Karpas-422 (cell line): ENCODE data around the gene AQP6. TPM values are rescaled to one million over a fixed set of nuclear protein-coding genes. Genes with fewer than 3 reads are reported as not detected.

ENCODE experiments used
- DNase-seq: peaks from one replicate; pipeline ENCODE4 v3.0.0-alpha.2; 2015
- H2AFZ ChIP-seq: fragments of 200-600 bp; sonication (generic); 2 replicates; pipeline ENCODE4 v1.6.1; 2014; ENCODE audit warnings: antibody characterized with exemption, low read length, mixed read lengths
- H3K27ac ChIP-seq: fragments of 200-600 bp; sonication (generic); 2 replicates; pipeline ENCODE4 v1.5.1; 2014; ENCODE audit warnings: mild to moderate bottlenecking, low read length, moderate library complexity
- H3K27me3 ChIP-seq: fragments of 200-600 bp; sonication (generic); 2 replicates; pipeline ENCODE4 v1.6.1; 2014; ENCODE audit warnings: low read length, mixed read lengths
- H3K36me3 ChIP-seq: fragments of 200-600 bp; sonication (generic); 2 replicates; pipeline ENCODE4 v1.6.1; 2014; ENCODE audit warnings: low read length, mixed read lengths; ENCODE audit not compliant: insufficient read depth
- H3K4me1 ChIP-seq: fragments of 200-600 bp; sonication (generic); 2 replicates; pipeline ENCODE4 v1.6.1; 2014; ENCODE audit warnings: mild to moderate bottlenecking, low read length, mixed read lengths
- H3K4me2 ChIP-seq: fragments of 200-600 bp; sonication (generic); 2 replicates; pipeline ENCODE4 v1.6.1; 2014; ENCODE audit warnings: low read length, low read depth, mild to moderate bottlenecking; ENCODE audit not compliant: poor library complexity, severe bottlenecking
- H3K4me3 ChIP-seq: fragments of 200-600 bp; sonication (generic); 2 replicates; pipeline ENCODE4 v1.5.1; 2014; ENCODE audit warnings: mild to moderate bottlenecking, antibody characterized with exemption, low read length, mixed read lengths
- H3K79me2 ChIP-seq: fragments of 200-600 bp; sonication (generic); 2 replicates; pipeline ENCODE4 v1.6.1; 2014; ENCODE audit warnings: mild to moderate bottlenecking, low read length, mixed read lengths
- H3K9ac ChIP-seq: fragments of 200-600 bp; sonication (generic); 2 replicates; pipeline ENCODE4 v1.6.0; 2014; ENCODE audit warnings: low read length
- H3K9me2 ChIP-seq: fragments of 200-600 bp; sonication (generic), shearing (Covaris generic); replicated peaks from 2 replicates; pipeline ENCODE4 v1.6.0; 2014; ENCODE audit warnings: mild to moderate bottlenecking, low read length, moderate library complexity; ENCODE audit not compliant: insufficient read depth
- H3K9me3 ChIP-seq: fragments of 300-700, 200-600 bp; sonication (generic); 2 replicates; pipeline ENCODE4 v1.6.1; 2014; ENCODE audit warnings: low read length, mixed read lengths
- H4K20me1 ChIP-seq: fragments of 200-600 bp; sonication (generic); 2 replicates; pipeline ENCODE4 v1.6.1; 2014; ENCODE audit warnings: mild to moderate bottlenecking, antibody characterized with exemption, low read length, low read depth; ENCODE audit not compliant: insufficient read depth
- total RNA-seq: library from RNA; depleted of rRNA; stranded (reverse); fragments of >200 nt; shearing (Covaris generic); gene quantifications from 2 replicates; pipeline ENCODE4 v1.2.3, GENCODE V29; 2014; ENCODE audit warnings: low replicate concordance; rRNA removed

The AQP6 gene, protein sequence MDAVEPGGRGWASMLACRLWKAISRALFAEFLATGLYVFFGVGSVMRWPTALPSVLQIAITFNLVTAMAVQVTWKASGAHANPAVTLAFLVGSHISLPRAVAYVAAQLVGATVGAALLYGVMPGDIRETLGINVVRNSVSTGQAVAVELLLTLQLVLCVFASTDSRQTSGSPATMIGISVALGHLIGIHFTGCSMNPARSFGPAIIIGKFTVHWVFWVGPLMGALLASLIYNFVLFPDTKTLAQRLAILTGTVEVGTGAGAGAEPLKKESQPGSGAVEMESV
- 0.04 and 0.79 TPM in 2 replicates for total RNA-seq

DNA sequence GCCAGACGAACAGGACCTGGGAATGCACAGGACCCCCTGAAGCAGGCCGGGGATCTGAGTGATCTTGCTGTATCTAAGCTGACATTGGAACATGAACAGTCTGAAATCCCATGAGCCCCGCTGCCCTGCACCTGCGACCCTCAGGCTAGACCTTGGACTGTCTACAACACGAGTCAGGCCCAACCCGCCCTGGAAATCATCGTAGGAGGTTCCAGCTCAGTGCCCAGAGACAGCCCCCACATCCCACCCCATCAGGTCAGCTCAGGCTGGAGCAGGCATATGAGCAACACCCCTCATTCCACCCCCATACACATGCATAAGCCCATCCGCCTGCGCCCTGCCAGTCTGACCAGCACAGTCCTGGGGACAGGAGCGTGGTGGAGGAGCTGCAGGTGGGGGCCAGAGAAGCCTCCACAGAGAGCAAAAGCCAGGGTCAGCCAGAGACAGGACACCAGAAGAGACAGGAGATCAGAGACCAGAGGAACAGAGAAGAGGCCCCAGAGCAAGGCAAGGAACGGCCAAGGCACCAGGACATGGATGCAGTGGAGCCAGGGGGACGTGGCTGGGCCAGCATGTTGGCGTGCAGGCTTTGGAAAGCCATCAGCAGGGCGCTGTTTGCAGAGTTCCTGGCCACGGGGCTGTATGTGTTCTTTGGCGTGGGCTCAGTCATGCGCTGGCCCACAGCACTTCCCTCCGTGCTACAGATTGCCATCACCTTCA, at the start of gene AQP6:
Gene AQP6, plus strand, starts transcription at position 307 of the 720 bp plus-strand sequence. Its CDS starts 227 bp downstream, at position 534.
- DNase-seq, result no peak
- Histone ChIP-seq H3K27ac (no peak within 1 kb of the TSS), H3K27me3 (no peaks in the 10 kb centered on the region), H3K4me1 (peaks cover 2% of the 10 kb centered on the region), H3K4me3 (no peak within 1 kb of the TSS), H3K4me2 (no peak within 1 kb of the TSS), H3K9me2 (no peaks in the 10 kb centered on the region), H3K36me3 (no peaks in the 10 kb centered on the region), H3K9me3 (no peaks in the 10 kb centered on the region), H4K20me1 (no peaks in the 10 kb centered on the region), H2AFZ (no peak within 1 kb of the TSS), H3K79me2 (no peaks in the 10 kb centered on the region), H3K9ac (no peak within 1 kb of the TSS)

DNA sequence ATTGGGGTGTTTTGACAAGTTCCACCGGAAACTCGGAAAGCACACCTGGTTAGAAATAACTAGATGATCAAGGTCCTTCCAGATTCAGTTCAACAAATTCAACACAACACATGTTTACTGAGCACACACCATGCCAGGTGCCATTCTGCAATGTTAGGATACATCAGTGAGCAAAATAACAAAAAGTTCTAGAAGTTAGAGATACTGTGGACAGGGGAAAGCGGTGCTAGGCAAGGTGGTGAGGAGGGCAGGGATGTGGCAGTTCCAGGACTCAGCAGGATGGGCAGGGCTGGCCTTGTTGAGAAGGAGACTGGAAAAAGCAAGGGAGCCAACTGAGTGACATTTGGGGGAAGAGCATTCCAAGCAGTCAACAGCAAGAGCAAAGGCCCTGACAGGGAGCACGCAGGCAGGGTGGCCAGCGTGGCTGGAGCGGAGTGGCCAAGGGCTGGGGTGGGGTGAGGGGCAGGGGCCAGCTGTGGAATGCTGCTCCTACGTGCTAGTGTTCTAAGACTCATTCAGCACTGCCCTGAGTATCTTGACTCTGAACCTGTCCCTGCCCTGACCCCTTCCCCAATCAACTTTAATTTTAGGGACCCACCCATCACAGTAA, 49.6 kb upstream of the AQP6 start:
- no peak overlapping the region for H3K4me2 ChIP-seq
- H3K27ac ChIP-seq, result no peak overlapping the region
- H3K27me3 ChIP-seq, result no peaks in the 10 kb centered on the region
- no peaks in the 10 kb centered on the region for H3K36me3 ChIP-seq
- no peak overlapping the region for H2AFZ ChIP-seq
- DNase-seq, result no peak
- no peaks in the 10 kb centered on the region for H3K9me2 ChIP-seq
- no peaks in the 10 kb centered on the region for H3K9me3 ChIP-seq
- H3K79me2 ChIP-seq, result no peaks in the 10 kb centered on the region
- no peak overlapping the region for H3K9ac ChIP-seq
- no peaks in the 10 kb centered on the region for H4K20me1 ChIP-seq
- no peaks in the 10 kb centered on the region for H3K4me1 ChIP-seq
- H3K4me3 ChIP-seq, result no peak overlapping the region

DNA sequence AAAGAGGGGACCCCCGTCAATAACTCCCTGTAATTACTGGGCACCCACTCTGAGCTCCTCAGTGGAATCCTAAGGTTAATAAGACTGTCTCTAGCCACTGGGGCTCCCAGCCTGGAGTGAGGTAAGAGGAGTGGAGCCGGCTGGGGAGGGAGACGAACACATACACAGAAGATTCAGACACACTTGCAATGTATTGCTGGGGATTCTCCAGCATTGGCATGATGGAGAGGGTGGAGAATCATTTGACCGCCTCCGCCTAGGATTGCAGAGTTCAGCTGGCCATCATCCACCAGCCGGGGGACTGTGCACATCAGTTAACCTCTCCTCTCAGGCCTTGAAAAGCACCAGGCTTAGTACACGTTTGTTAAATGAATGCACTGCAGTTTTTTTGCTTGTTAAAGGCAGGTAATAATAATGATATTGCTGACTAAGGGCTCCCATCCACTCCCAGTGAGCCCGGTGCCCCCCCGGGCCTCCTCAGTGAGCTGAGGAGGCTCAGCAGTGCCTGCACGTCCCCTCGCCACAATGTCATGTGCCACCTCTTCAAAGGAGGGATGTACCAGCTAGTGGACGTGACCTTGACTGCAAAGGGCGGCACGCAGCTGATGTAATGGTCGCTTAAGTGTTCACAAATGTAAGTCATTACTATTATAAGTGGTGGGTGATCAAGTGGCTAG, 48.7 kb upstream of the AQP6 start:
- no peaks in the 10 kb centered on the region for H4K20me1 ChIP-seq
- no peaks in the 10 kb centered on the region for H3K4me1 ChIP-seq

DNA sequence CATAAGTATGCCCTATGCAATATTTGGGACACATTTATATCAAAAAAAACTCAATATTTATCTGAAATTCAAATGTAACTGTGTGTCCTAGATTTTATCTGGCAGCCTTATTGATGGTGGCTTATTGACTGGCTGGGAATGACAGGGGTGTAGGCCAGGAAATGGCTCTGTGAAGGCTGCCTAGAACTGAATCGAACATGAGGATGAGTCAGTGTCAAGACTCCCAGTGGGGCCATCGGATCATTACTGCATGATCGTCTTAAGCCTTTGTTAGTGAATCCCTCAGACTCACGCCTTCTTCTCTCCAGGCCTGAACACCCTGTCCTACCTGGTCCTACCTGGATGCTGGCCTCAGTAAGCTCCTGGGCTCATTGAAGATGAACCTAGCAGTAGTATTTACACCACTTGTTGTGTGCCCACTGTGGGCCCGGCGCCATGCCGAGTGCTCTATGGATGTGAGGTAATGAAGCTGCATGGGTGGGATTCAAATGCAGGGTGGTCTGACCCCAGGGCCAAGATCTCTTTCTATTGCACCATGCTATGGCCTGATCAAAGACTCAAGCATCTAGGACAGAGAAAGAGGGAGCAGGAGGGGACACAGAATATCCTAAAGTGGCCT, 48.0 kb upstream of the AQP6 start:
- no peaks in the 10 kb centered on the region for H3K79me2 ChIP-seq
- no peaks in the 10 kb centered on the region for H3K9me3 ChIP-seq
- H2AFZ ChIP-seq, result no peak overlapping the region
- H3K4me3 ChIP-seq, result no peak overlapping the region
- H3K9ac ChIP-seq, result no peak overlapping the region
- no peak overlapping the region for H3K27ac ChIP-seq
- no peaks in the 10 kb centered on the region for H3K36me3 ChIP-seq
- H4K20me1 ChIP-seq, result no peaks in the 10 kb centered on the region
- no peaks in the 10 kb centered on the region for H3K27me3 ChIP-seq
- H3K9me2 ChIP-seq, result no peaks in the 10 kb centered on the region
- no peak overlapping the region for H3K4me2 ChIP-seq
- DNase-seq, result no peak
- no peaks in the 10 kb centered on the region for H3K4me1 ChIP-seq

More for the DNA sequence above, 48.7 kb upstream of the AQP6 start:
- no peak overlapping the region for H3K27ac ChIP-seq
- no peak overlapping the region for H3K4me2 ChIP-seq
- no peak overlapping the region for H2AFZ ChIP-seq
- no peaks in the 10 kb centered on the region for H3K27me3 ChIP-seq
- no peak overlapping the region for H3K4me3 ChIP-seq
- no peaks in the 10 kb centered on the region for H3K9me3 ChIP-seq
- no peaks in the 10 kb centered on the region for H3K79me2 ChIP-seq
- no peak overlapping the region for H3K9ac ChIP-seq
- H3K36me3 ChIP-seq, result no peaks in the 10 kb centered on the region
- no peak for DNase-seq
- H3K9me2 ChIP-seq, result no peaks in the 10 kb centered on the region

DNA sequence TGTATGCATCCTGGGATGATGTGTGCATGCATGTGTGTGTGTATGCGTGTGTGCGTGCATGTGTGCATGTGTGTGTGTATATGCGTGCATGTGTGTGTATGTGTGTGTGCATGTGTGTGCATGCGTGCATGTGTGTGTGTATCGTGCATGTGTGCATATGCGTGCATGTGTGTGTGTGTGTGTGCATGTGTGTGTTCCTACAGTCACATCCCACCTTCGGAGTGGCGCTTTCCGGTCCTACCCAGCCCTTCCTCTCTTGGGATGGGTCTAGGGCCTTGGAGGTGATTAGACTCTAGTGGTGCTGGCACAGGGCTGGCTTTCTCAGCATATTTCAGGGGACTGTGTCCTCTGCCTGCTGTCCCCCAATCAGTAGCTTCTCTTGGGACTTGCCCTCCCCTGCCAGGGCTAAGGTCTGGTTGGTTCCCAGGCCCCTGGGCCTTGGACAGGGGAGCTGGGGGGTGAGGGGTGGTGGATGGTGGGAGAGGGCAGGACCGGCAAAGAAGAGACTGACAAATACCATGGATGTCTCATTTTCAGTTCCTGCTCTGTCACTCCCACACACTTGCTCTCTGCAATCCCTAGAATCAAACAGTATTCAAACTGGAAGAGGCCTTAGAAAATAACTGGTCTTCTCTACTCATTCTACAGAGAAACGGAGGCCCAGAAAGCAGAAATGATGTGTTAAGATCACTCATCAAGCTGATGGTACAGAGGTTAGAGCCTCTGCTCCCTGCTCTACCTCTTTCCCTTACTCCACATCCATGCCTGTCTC, 47.1 kb upstream of the AQP6 start:
- no peak overlapping the region for H2AFZ ChIP-seq
- H3K9ac ChIP-seq, result no peak overlapping the region
- H3K9me3 ChIP-seq, result no peaks in the 10 kb centered on the region
- H3K9me2 ChIP-seq, result no peaks in the 10 kb centered on the region
- H3K79me2 ChIP-seq, result no peaks in the 10 kb centered on the region
- no peak overlapping the region for H3K4me3 ChIP-seq
- H3K27me3 ChIP-seq, result no peaks in the 10 kb centered on the region
- DNase-seq, result no peak
- no peak overlapping the region for H3K27ac ChIP-seq
- no peak overlapping the region for H3K4me2 ChIP-seq
- no peaks in the 10 kb centered on the region for H4K20me1 ChIP-seq
- no peaks in the 10 kb centered on the region for H3K4me1 ChIP-seq
- H3K36me3 ChIP-seq, result no peaks in the 10 kb centered on the region

DNA sequence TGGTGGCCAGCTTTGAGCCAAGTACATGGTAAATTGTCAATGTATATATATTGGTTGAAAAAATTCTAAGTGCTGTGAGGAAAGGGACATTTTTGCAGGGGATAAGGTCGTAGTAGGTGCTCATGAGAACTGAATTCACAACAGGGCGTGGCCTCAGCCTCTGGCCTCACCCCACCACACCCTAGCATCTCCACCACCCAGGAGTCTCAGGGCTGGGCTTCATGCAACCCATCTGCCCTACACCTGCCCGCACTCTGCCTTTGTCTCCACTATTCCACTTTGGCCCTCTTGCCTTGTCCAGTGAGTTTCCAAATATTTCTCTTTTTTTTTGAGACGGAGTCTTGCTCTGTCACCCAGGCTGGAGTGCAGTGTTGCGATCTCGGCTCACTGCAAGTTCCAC, 44.3 kb upstream of the AQP6 start:
- Histone ChIP-seq H3K4me1 (peaks cover 1% of the 10 kb centered on the region), H3K4me2 (no peak overlapping the region), H4K20me1 (no peaks in the 10 kb centered on the region), H3K9ac (no peak overlapping the region), H2AFZ (no peak overlapping the region), H3K9me3 (no peaks in the 10 kb centered on the region), H3K9me2 (no peaks in the 10 kb centered on the region), H3K27ac (no peak overlapping the region), H3K27me3 (no peaks in the 10 kb centered on the region), H3K4me3 (no peak overlapping the region), H3K79me2 (no peaks in the 10 kb centered on the region), H3K36me3 (no peaks in the 10 kb centered on the region)
- DNase-seq, result no peak

DNA sequence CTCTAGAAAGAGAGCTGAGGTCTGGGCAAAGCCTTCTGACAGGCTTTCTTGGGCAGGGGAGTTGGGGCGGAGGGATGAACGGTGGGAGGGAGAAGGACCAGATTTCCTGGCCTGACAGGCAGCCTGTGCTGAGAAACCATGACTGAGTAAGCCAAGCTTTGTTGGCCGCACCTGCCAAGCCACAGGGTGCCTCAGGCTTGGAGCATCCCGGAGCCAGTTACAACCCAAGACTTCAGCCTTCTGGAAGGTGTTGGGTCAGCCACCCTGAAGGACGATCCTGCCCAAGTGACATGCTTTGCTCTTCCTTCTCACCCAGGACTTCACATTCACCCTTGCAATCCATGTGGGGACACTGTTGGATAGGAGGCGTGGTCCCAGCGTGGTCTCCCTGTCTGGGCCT, 43.2 kb upstream of the AQP6 start:
- H3K79me2 ChIP-seq, result no peaks in the 10 kb centered on the region
- H2AFZ ChIP-seq, result no peak overlapping the region
- no peak overlapping the region for H3K27ac ChIP-seq
- no peak for DNase-seq
- no peaks in the 10 kb centered on the region for H3K9me2 ChIP-seq
- no peak overlapping the region for H3K4me2 ChIP-seq
- no peaks in the 10 kb centered on the region for H3K9me3 ChIP-seq
- no peak overlapping the region for H3K9ac ChIP-seq
- peaks cover 9% of the 10 kb centered on the region for H3K4me1 ChIP-seq
- H3K27me3 ChIP-seq, result no peaks in the 10 kb centered on the region
- no peaks in the 10 kb centered on the region for H3K36me3 ChIP-seq
- no peaks in the 10 kb centered on the region for H4K20me1 ChIP-seq
- H3K4me3 ChIP-seq, result no peak overlapping the region
